A673 (cell line): Measurements from ENCODE around the gene MAGOH. TPM values are rescaled to one million over a fixed set of nuclear protein-coding genes. Genes with fewer than 3 reads are reported as not detected.

Experiments used
- BruUV-seq: library from RNA; stranded (reverse); fragments of 400-500 nt; replicated peaks from 2 replicates; lab custom pipeline; 2021; lab: Mats Ljungman, UMichigan
- CTCF ChIA-PET: fragments of 300-600 bp; sonication (Branson Sonifier 250); formaldehyde crosslinking; loops from one replicate; lab custom pipeline; 2022; ENCODE audit warnings: antibody characterized with exemption; lab: Charles Lee
- POLR2A ChIA-PET: fragments of 300-600 bp; sonication (Branson Sonifier 250); formaldehyde crosslinking; loops from one replicate; lab custom pipeline; 2022; ENCODE audit warnings: antibody characterized with exemption; ENCODE audit not compliant: low non-redundant PET; lab: Charles Lee
- DNase-seq: peaks from one replicate; pipeline ENCODE4 v3.0.0-alpha.2; 2015; ENCODE audit warnings: low spot score
- H3K27ac ChIP-seq: fragments of 200-600 bp; sonication (generic); 2 replicates; pipeline ENCODE4 v1.5.1; 2016; ENCODE audit warnings: mixed run types, low read depth, mild to moderate bottlenecking, mixed read lengths, antibody characterized with exemption, low read length; ENCODE audit not compliant: poor library complexity, severe bottlenecking
- H3K27me3 ChIP-seq: fragments of 200-600 bp; sonication (generic); replicated peaks from 2 replicates; pipeline ENCODE4 v1.6.1; 2017; ENCODE audit warnings: mixed run types, low read depth, mild to moderate bottlenecking, mixed read lengths, antibody characterized with exemption, low read length; ENCODE audit not compliant: insufficient read depth, poor library complexity
- H3K36me3 ChIP-seq: fragments of 200-600 bp; sonication (generic); 2 replicates; pipeline ENCODE4 v1.6.1; 2016; ENCODE audit warnings: mixed run types, mild to moderate bottlenecking, mixed read lengths, antibody characterized with exemption, low read length; ENCODE audit not compliant: insufficient read depth, poor library complexity, severe bottlenecking
- H3K4me1 ChIP-seq: fragments of 200-600 bp; sonication (generic); 2 replicates; pipeline ENCODE4 v1.6.1; 2017; ENCODE audit warnings: mixed run types, mild to moderate bottlenecking, mixed read lengths, antibody characterized with exemption, low read length; ENCODE audit not compliant: insufficient read depth, poor library complexity, severe bottlenecking
- H3K4me3 ChIP-seq: fragments of 200-600 bp; sonication (generic); 2 replicates; pipeline ENCODE4 v1.5.1; 2016; ENCODE audit warnings: low read depth, mixed run types, mild to moderate bottlenecking, mixed read lengths, low read length; ENCODE audit not compliant: poor library complexity, severe bottlenecking
- H3K9me3 ChIP-seq: fragments of 200-600 bp; sonication (generic); 2 replicates; pipeline ENCODE4 v1.6.1; 2016; ENCODE audit warnings: mixed run types, low read depth, mild to moderate bottlenecking, mixed read lengths, antibody characterized with exemption, low read length; ENCODE audit not compliant: poor library complexity, severe bottlenecking
- EZH2 ChIP-seq: fragments of 200-600 bp; sonication (generic); IDR thresholded peaks from 2 replicates; pipeline ENCODE4 v1.6.1; 2017; ENCODE audit warnings: borderline replicate concordance, low read depth, mild to moderate bottlenecking, mixed read lengths, antibody characterized with exemption, low read length; ENCODE audit not compliant: poor library complexity, severe bottlenecking
- intact Hi-C: fragments of 100-400 bp; cut with micrococcal nuclease; formaldehyde crosslinking; loops from one replicate; pipeline ENCODE4 v1.10.0; 2022; ENCODE audit not compliant: unreplicated experiment
- total RNA-seq: library from RNA; stranded (reverse); gene quantifications from 2 replicates; pipeline ENCODE4 v1.2.3, GENCODE V29; 2021
- TF ChIP-seq, protein P1 (sequence below): fragments of 300-800, 200-600 bp; sonication (generic); conservative IDR thresholded peaks from 2 replicates; pipeline ENCODE4 v1.5.1; 2017; ENCODE audit warnings: low read depth, mild to moderate bottlenecking, antibody characterized with exemption, low read length, moderate library complexity, mixed read lengths

Gene MAGOH
- total RNA-seq, 1 experiment from 2014 or later = 76.3 TPM

DNA sequence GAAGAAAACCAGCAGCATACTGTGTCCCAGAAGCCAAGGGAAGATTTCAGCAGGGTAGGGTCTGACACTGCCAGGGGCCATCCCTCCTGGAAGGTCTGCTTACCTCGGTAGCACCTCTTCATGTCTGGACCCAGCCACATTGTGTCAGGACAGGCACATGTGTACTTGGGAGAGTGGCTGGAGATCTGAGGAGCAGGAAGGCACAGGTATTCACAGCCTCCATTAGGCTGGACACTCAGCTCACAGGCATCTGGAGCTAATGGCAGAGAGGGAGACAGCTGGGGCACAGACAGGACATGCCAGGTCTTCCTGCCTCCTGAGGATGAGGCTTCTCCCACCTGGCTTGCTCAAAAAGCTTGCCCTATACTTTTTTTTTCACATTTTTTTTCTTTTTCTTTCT lies 19.9 kb upstream of the MAGOH start:
- peaks cover 47% of the 10 kb centered on the region for H3K27me3 ChIP-seq
- no peaks in the 10 kb centered on the region for H3K9me3 ChIP-seq
- intact Hi-C loops = no loop called here
- no peak overlapping the region for H3K27ac ChIP-seq
- ChIA-PET CTCF (interaction anchor here (0.7 to 0.9 kb wide), 2 partner anchors 13 to 135 kb away, joined by 3 to 4 read pairs; no protein-coding TSS in a partner anchor), POLR2A (no interaction called here)
- no peak for DNase-seq
- no TSS peak for BruUV-seq
- TF ChIP-seq, protein P1, sequence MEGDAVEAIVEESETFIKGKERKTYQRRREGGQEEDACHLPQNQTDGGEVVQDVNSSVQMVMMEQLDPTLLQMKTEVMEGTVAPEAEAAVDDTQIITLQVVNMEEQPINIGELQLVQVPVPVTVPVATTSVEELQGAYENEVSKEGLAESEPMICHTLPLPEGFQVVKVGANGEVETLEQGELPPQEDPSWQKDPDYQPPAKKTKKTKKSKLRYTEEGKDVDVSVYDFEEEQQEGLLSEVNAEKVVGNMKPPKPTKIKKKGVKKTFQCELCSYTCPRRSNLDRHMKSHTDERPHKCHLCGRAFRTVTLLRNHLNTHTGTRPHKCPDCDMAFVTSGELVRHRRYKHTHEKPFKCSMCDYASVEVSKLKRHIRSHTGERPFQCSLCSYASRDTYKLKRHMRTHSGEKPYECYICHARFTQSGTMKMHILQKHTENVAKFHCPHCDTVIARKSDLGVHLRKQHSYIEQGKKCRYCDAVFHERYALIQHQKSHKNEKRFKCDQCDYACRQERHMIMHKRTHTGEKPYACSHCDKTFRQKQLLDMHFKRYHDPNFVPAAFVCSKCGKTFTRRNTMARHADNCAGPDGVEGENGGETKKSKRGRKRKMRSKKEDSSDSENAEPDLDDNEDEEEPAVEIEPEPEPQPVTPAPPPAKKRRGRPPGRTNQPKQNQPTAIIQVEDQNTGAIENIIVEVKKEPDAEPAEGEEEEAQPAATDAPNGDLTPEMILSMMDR = no peak
- no peak for TF ChIP-seq EZH2
- H3K4me3 ChIP-seq = no peak overlapping the region
- no peaks in the 10 kb centered on the region for H3K4me1 ChIP-seq
- H3K36me3 ChIP-seq = peaks cover 5% of the 10 kb centered on the region

DNA sequence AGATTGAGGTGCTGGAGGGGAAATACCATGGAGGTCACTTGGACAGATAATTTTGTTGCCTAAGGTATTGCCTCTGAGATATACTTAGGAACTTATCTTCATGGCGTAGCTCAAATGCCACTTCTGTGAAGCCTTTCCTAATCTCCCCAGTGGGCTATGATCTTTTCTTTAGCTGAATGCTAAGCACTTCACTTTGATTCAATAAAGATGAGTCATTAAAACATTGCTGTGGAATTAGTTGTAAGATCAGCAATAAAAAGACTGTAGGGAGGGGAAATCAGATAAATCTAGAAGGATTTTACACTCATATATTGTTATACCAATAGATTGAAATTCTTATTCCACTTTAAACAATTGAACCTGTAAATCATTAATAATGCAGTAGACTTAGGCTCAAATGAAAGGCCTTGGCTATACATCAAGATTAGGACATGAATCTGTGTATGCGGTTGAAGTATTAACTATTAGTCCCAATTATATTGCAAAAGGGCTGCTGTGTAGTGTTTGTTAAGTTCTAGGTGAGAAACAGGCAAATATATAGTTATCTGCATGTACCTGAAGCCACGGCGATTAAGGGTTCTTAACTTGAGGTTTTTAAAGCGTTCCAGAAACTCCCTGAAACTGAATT lies 19.2 kb upstream of the MAGOH start:
- no TSS peak for BruUV-seq
- intact Hi-C loops = no loop called here
- H3K27me3 ChIP-seq = peaks cover 53% of the 10 kb centered on the region
- no peak overlapping the region for H3K4me3 ChIP-seq
- no peaks in the 10 kb centered on the region for H3K9me3 ChIP-seq
- ChIA-PET POLR2A (no interaction called here), CTCF (interaction anchor here (0.5 to 0.9 kb wide), 2 partner anchors 14 to 1296 kb away, joined by 3 to 4 read pairs; no protein-coding TSS in a partner anchor)
- TF ChIP-seq, protein P1 = no peak
- TF ChIP-seq EZH2 = no peak
- no peaks in the 10 kb centered on the region for H3K4me1 ChIP-seq
- peaks cover 5% of the 10 kb centered on the region for H3K36me3 ChIP-seq
- DNase-seq = peak; percentile 71
- no peak overlapping the region for H3K27ac ChIP-seq

DNA sequence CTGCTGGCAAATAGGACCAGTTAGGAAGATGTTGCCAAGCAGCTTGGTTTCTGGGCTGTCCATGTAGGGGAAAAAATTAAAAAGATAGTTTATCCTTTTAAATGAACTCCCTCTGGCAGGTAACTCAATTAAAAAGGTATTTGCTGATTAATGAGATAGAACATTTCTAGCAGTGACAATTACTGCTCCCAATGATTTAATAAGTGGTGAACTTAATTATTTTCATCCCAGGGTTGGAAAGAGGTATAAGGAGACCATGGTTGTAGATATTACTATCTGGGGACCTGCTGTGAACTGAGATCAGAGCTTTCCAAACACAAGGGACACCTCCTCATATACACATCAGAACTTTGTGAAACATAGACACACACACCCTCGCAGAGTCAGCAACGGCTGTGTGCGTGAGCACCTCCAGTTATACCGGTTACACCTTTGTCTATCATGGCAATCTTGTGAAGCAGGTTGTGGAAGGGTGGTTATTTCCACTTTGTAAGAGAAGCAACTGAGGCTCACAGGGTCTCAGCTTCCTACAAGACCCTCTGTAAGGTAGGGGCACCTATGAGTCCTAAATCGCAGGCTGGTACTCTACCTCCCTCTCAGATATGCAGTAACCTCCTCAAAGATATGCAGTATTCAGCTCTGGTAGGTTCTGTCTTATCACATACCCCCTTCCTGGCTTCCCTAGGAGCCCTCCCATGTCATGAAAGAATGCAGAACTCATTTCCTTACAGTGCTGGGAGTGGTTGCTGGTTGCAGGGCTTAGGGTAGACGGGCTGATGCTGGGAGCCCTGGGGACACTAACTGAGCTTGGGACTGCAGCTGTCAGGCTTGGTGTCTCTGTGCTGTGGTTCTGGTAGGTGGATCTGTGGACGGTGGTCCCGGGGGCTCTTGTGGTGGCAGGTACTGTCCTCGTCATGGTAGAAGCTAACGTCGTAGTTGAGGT lies 18.5 kb upstream of the MAGOH start:
- ChIA-PET POLR2A (no interaction called here), CTCF (interaction anchor here (0.5 kb wide), 1 partner anchor 1297 kb away, joined by 4 read pairs; no protein-coding TSS in a partner anchor)
- no peak for DNase-seq
- H3K27me3 ChIP-seq = peaks cover 60% of the 10 kb centered on the region
- H3K9me3 ChIP-seq = no peaks in the 10 kb centered on the region
- TF ChIP-seq, protein P1 = no peak
- no peak for TF ChIP-seq EZH2
- H3K4me3 ChIP-seq = no peak overlapping the region
- BruUV-seq = no TSS peak
- H3K4me1 ChIP-seq = no peaks in the 10 kb centered on the region
- H3K27ac ChIP-seq = no peak overlapping the region
- H3K36me3 ChIP-seq = peaks cover 5% of the 10 kb centered on the region
- intact Hi-C loops = no loop called here
